HCT116 (cell line): ENCODE data around the gene RCC2. TPM values are rescaled to one million over a fixed set of nuclear protein-coding genes. Genes with fewer than 3 reads are reported as not detected.

Experiments used
- ATAC-seq: fragments of 200-7000 bp; cut with Tn5 transposase; 2 replicates; pipeline ENCODE4 v1.9.1; 2020; ENCODE audit warnings: mild to moderate bottlenecking, moderate library complexity
- BruUV-seq: library from RNA; stranded (reverse); fragments of 400-500 nt; replicated peaks from 2 replicates; lab custom pipeline; 2021; lab: Mats Ljungman, UMichigan
- CTCF ChIA-PET: fragments of 300-600 bp; sonication (Branson Sonifier 250); formaldehyde crosslinking; loops from one replicate; lab custom pipeline; 2021; ENCODE audit warnings: antibody characterized with exemption; lab: Charles Lee
- POLR2A ChIA-PET: fragments of 300-600, 350-600 bp; sonication (Branson Sonifier 250); formaldehyde crosslinking; loops from one replicate; lab custom pipeline; 2021; ENCODE audit warnings: antibody characterized with exemption; lab: Charles Lee
- RAD21 ChIA-PET, 2 experiments: fragments of 300-600 bp; sonication (Branson Sonifier 250); formaldehyde crosslinking; loops; one replicate each; lab custom pipeline; 2023; ENCODE audit warnings: low total read pairs in 2 of 2; ENCODE audit not compliant: uncharacterized antibody in 2 of 2, unreplicated experiment in 2 of 2, low non-redundant PET in 1 of 2; lab: Charles Lee
- DNase-seq: peaks from one replicate; pipeline ENCODE4 v3.0.0-alpha.2; 2010; ENCODE audit warnings: low read depth, low spot score
- H2AFZ ChIP-seq: fragments of 200-600 bp; shearing (Covaris generic), sonication (generic); 2 replicates; pipeline ENCODE4 v1.6.1; 2017; ENCODE audit warnings: low read depth, mixed run types, mixed read lengths, antibody characterized with exemption, low read length; ENCODE audit not compliant: poor library complexity, severe bottlenecking
- H3K27ac ChIP-seq: 2 replicates; pipeline ENCODE4 v1.5.1; 2012; ENCODE audit warnings: low read depth, low read length
- H3K27me3 ChIP-seq: fragments of 200-600 bp; sonication (generic); 2 replicates; pipeline ENCODE4 v1.6.1; 2016; ENCODE audit warnings: mixed run types, low read length, mixed read lengths; ENCODE audit not compliant: insufficient read depth
- H3K36me3 ChIP-seq, 2 experiments: fragments of 200-500 bp in 1 of 2; fragments of 200-600 bp in 1 of 2; sonication (Bioruptor generic) in 1 of 2; sonication (generic) in 1 of 2; 2 replicates each; pipeline versions ENCODE4 v1.5.1 to v1.6.1; 2014 to 2016; ENCODE audit warnings: low read length in 2 of 2, inconsistent platforms in 1 of 2, mixed read lengths in 1 of 2, mixed run types in 1 of 2; ENCODE audit not compliant: insufficient read depth in 2 of 2, control insufficient read depth in 1 of 2
- H3K4me1 ChIP-seq, 2 experiments: fragments of 200-600 bp in 1 of 2; sonication (generic) in 1 of 2; 2 replicates each; pipeline versions ENCODE4 v1.5.1 to v1.6.1; 2012 to 2017; ENCODE audit warnings: low read length in 2 of 2, inconsistent platforms in 1 of 2, mild to moderate bottlenecking in 1 of 2, mixed read lengths in 1 of 2, mixed run types in 1 of 2, moderate library complexity in 1 of 2; ENCODE audit not compliant: insufficient read depth in 2 of 2, control insufficient read depth in 1 of 2
- H3K4me2 ChIP-seq: fragments of 200-600 bp; sonication (generic); 2 replicates; pipeline ENCODE4 v1.6.1; 2017; ENCODE audit warnings: mixed run types, low read length, mixed read lengths
- H3K4me3 ChIP-seq, 2 experiments: fragments of 200-600 bp in 1 of 2; sonication (generic) in 1 of 2; replicated peaks in 1 of 2; 2 replicates each; pipeline ENCODE4 v1.5.1; 2011 to 2016; ENCODE audit warnings: low read length in 2 of 2, control low read depth in 1 of 2, low read depth in 1 of 2, mild to moderate bottlenecking in 1 of 2, mixed read lengths in 1 of 2, mixed run types in 1 of 2
- H3K79me2 ChIP-seq: fragments of 200-600 bp; sonication (generic); 2 replicates; pipeline ENCODE4 v1.6.1; 2017; ENCODE audit warnings: mild to moderate bottlenecking, mixed run types, low read length, moderate library complexity, mixed read lengths; ENCODE audit not compliant: insufficient read depth
- H3K9ac ChIP-seq: fragments of 200-600 bp; sonication (generic); 2 replicates; pipeline ENCODE4 v1.6.1; 2016; ENCODE audit warnings: low read length, mixed read lengths
- H3K9me2 ChIP-seq: fragments of 200-600 bp; sonication (generic), shearing (Covaris generic); 2 replicates; pipeline ENCODE4 v1.6.1; 2017; ENCODE audit warnings: mixed run types, mild to moderate bottlenecking, moderate library complexity; ENCODE audit not compliant: insufficient read depth
- H3K9me3 ChIP-seq, 2 experiments: fragments of 200-500 bp in 1 of 2; fragments of 200-600 bp in 1 of 2; sonication (Bioruptor generic) in 1 of 2; sonication (generic) in 1 of 2; 2 replicates each; pipeline ENCODE4 v1.6.1; 2014 to 2017; ENCODE audit warnings: low read length in 2 of 2, mixed read lengths in 2 of 2, inconsistent platforms in 1 of 2, low read depth in 1 of 2, mild to moderate bottlenecking in 1 of 2, mixed run types in 1 of 2, moderate library complexity in 1 of 2; ENCODE audit not compliant: control insufficient read depth in 1 of 2, insufficient read depth in 1 of 2
- H4K20me1 ChIP-seq: fragments of 200-600 bp; sonication (generic), shearing (Covaris generic); 2 replicates; pipeline ENCODE4 v1.6.1; 2017; ENCODE audit warnings: mixed run types, mild to moderate bottlenecking, moderate library complexity; ENCODE audit not compliant: insufficient read depth
- CEBPB ChIP-seq: IDR thresholded peaks from 2 replicates; pipeline ENCODE4 v1.6.1; 2012; ENCODE audit warnings: low read depth
- EGR1 ChIP-seq: IDR thresholded peaks from 2 replicates; pipeline ENCODE4 v1.6.1; 2012; ENCODE audit warnings: low read depth
- ELF1 ChIP-seq: IDR thresholded peaks from 2 replicates; pipeline ENCODE4 v1.6.1; 2012; ENCODE audit warnings: low read depth, borderline replicate concordance
- EZH2phosphoT487 ChIP-seq: fragments of 200-600 bp; IDR thresholded peaks from 2 replicates; pipeline ENCODE4 v1.6.1; 2018; ENCODE audit warnings: antibody characterized with exemption, borderline replicate concordance
- FOSL1 ChIP-seq: IDR thresholded peaks from 2 replicates; pipeline ENCODE4 v1.6.1; 2012; ENCODE audit warnings: low read depth
- POLR2A ChIP-seq: IDR thresholded peaks from 2 replicates; pipeline ENCODE4 v1.7.0; 2011; ENCODE audit warnings: borderline replicate concordance; ENCODE audit not compliant: insufficient read depth, insufficient read length; ENCODE audit errors: extremely low read depth
- POLR2AphosphoS5 ChIP-seq: IDR thresholded peaks from 2 replicates; pipeline ENCODE4 v1.6.1; 2011; ENCODE audit warnings: mild to moderate bottlenecking, low read depth, low read length, moderate library complexity
- RAD21 ChIP-seq: IDR thresholded peaks from 2 replicates; pipeline ENCODE4 v1.6.1; 2012; ENCODE audit warnings: low read depth, mild to moderate bottlenecking
- SP1 ChIP-seq: IDR thresholded peaks from 2 replicates; pipeline ENCODE4 v1.6.1; 2012; ENCODE audit warnings: low read depth
- ZFX ChIP-seq: fragments of 450-650 bp; IDR thresholded peaks from 2 replicates; pipeline ENCODE4 v1.6.1; 2017
- ZNF274 ChIP-seq: fragments of 200-500 bp; sonication (Bioruptor generic); IDR thresholded peaks from 2 replicates; pipeline ENCODE4 v1.6.1; 2014; ENCODE audit warnings: mild to moderate bottlenecking, low read depth, low read length, inconsistent platforms
- intact Hi-C: fragments of 100-400 bp; cut with micrococcal nuclease; formaldehyde crosslinking; loops from 2 replicates; pipeline ENCODE4 v1.10.0; 2022
- total RNA-seq: library from RNA; stranded (reverse); gene quantifications from one replicate; pipeline ENCODE4 v1.2.1, GENCODE V29; 2021; ENCODE audit not compliant: unreplicated experiment
- TF ChIP-seq, protein P1 (sequence below), 3 experiments: fragments of 200-600 bp in 1 of 3; sonication (generic) in 1 of 3; IDR thresholded peaks in 2 of 3; conservative IDR thresholded peaks in 1 of 3; 2 replicates each; pipeline ENCODE4 v1.5.1; 2012 to 2017; ENCODE audit warnings: low read depth in 2 of 3, low read length in 2 of 3, antibody characterized with exemption in 1 of 3, borderline replicate concordance in 1 of 3, control low read depth in 1 of 3, mild to moderate bottlenecking in 1 of 3, mixed read lengths in 1 of 3, mixed run types in 1 of 3, moderate library complexity in 1 of 3; ENCODE audit not compliant: insufficient read depth in 1 of 3
- TF ChIP-seq, protein P2 (sequence below): IDR thresholded peaks from 2 replicates; pipeline ENCODE4 v1.6.1; 2012
- TF ChIP-seq, protein P3 (sequence below): IDR thresholded peaks from 2 replicates; pipeline ENCODE4 v1.6.1; 2012; ENCODE audit warnings: low read depth

RCC2 gene
- total RNA-seq, 1 experiment from 2014 or later = 178 TPM

DNA sequence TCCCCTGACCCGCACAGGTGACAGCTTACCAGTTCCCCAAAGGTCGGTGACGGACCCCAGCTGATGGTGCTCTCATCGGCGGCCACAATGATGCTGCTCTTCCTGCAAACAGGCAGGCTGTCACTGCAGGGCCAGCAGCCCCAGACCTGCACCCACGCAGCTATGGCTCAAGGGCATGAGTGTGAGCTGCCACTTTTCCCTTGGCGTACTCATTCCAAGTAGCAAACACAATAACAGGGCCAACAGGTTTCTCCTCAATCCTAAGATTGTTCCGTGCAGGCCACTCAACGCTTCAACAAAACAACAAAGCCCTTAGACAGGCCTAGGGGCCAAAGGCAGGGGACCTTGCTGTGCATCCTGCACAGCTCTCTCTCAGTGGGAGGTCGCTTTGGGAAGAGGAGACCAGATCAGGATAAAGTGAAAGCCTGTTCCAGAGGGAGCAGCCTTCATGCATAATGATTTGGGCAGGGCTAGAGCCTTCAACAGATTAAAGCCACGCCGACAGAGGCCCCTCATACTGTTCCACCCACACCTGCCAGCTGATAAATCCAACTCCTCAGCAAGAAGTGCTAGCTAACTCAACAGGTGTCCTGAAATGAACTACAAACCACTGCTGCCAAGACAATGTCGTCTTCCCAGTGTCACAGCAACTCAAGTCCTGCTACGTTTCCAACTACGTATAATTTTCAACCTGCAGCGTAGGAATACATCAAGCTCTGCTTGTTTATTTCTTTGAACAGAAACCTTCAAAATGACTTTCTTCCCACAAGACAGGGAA is 27.2 kb downstream of the RCC2 start:
- no peak for TF ChIP-seq EZH2phosphoT487
- no peak for TF ChIP-seq FOSL1
- TF ChIP-seq, protein P1, sequence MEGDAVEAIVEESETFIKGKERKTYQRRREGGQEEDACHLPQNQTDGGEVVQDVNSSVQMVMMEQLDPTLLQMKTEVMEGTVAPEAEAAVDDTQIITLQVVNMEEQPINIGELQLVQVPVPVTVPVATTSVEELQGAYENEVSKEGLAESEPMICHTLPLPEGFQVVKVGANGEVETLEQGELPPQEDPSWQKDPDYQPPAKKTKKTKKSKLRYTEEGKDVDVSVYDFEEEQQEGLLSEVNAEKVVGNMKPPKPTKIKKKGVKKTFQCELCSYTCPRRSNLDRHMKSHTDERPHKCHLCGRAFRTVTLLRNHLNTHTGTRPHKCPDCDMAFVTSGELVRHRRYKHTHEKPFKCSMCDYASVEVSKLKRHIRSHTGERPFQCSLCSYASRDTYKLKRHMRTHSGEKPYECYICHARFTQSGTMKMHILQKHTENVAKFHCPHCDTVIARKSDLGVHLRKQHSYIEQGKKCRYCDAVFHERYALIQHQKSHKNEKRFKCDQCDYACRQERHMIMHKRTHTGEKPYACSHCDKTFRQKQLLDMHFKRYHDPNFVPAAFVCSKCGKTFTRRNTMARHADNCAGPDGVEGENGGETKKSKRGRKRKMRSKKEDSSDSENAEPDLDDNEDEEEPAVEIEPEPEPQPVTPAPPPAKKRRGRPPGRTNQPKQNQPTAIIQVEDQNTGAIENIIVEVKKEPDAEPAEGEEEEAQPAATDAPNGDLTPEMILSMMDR (IDR thresholded peaks at IDR 0.05 in 2 of 3, conservative IDR thresholded peaks at IDR 0.05 in 1 of 3; ENCODE audit: borderline replicate concordance in 1 of 3, insufficient read depth in 1 of 3, low read depth in 2 of 3, low read length in 2 of 3) = no peak
- no peak for TF ChIP-seq CEBPB
- TF ChIP-seq, protein P2, sequence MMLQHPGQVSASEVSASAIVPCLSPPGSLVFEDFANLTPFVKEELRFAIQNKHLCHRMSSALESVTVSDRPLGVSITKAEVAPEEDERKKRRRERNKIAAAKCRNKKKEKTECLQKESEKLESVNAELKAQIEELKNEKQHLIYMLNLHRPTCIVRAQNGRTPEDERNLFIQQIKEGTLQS = no peak
- no peak for TF ChIP-seq ZNF274
- TF ChIP-seq ELF1 = no peak
- TF ChIP-seq EGR1 = no peak
- TF ChIP-seq POLR2AphosphoS5 = no peak
- TF ChIP-seq POLR2A = no peak
- TF ChIP-seq, protein P3, sequence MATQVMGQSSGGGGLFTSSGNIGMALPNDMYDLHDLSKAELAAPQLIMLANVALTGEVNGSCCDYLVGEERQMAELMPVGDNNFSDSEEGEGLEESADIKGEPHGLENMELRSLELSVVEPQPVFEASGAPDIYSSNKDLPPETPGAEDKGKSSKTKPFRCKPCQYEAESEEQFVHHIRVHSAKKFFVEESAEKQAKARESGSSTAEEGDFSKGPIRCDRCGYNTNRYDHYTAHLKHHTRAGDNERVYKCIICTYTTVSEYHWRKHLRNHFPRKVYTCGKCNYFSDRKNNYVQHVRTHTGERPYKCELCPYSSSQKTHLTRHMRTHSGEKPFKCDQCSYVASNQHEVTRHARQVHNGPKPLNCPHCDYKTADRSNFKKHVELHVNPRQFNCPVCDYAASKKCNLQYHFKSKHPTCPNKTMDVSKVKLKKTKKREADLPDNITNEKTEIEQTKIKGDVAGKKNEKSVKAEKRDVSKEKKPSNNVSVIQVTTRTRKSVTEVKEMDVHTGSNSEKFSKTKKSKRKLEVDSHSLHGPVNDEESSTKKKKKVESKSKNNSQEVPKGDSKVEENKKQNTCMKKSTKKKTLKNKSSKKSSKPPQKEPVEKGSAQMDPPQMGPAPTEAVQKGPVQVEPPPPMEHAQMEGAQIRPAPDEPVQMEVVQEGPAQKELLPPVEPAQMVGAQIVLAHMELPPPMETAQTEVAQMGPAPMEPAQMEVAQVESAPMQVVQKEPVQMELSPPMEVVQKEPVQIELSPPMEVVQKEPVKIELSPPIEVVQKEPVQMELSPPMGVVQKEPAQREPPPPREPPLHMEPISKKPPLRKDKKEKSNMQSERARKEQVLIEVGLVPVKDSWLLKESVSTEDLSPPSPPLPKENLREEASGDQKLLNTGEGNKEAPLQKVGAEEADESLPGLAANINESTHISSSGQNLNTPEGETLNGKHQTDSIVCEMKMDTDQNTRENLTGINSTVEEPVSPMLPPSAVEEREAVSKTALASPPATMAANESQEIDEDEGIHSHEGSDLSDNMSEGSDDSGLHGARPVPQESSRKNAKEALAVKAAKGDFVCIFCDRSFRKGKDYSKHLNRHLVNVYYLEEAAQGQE = no peak
- TF ChIP-seq RAD21 = no peak
- TF ChIP-seq ZFX = no peak
- no peak for TF ChIP-seq SP1
- ChIA-PET RAD21 (no interaction called here), CTCF (no interaction called here), POLR2A (no interaction called here)
- no peak for DNase-seq
- no peak overlapping the region for H3K4me3 ChIP-seq
- no peaks in the 10 kb centered on the region for H3K27me3 ChIP-seq
- no peak for ATAC-seq
- H3K4me2 ChIP-seq = no peak overlapping the region
- H3K36me3 ChIP-seq = peaks cover 58 to 81% of the 10 kb centered on the region in 2 experiments
- H3K27ac ChIP-seq = no peak overlapping the region
- H3K79me2 ChIP-seq = peaks cover 27% of the 10 kb centered on the region; the same call in 1 of the 2 replicates
- no peaks in the 10 kb centered on the region for H3K9me3 ChIP-seq
- no peaks in the 10 kb centered on the region for H4K20me1 ChIP-seq
- intact Hi-C loops = no loop called here
- H3K9ac ChIP-seq = no peak overlapping the region
- no TSS peak for BruUV-seq
- H3K4me1 ChIP-seq = no peaks in the 10 kb centered on the region
- no peaks in the 10 kb centered on the region for H3K9me2 ChIP-seq
- no peak overlapping the region for H2AFZ ChIP-seq
